Measurements from ENCODE around the gene SULT2B1. TPM values are rescaled to one million over a fixed set of nuclear protein-coding genes. Genes with fewer than 3 reads are reported as not detected.

The SULT2B1 gene
- polyA plus RNA-seq, 2 of the 4 experiments (the other 2 are of a cell fraction) = 22.2 to 34.3 TPM

- no peak for FAIRE-seq
- Histone ChIP-seq H3K4me3 (no peak overlapping the region), H3K9me3 (no peaks in the 10 kb centered on the region), H3K4me2 (peak overlapping the region; percentile 15; the same call in 2 of the 3 replicates), H3K4me1 (peaks cover 74% of the 10 kb centered on the region), H3K27ac (peak overlapping the region; percentile 97 to 100)
- WGBS (ENCODE audit: missing lambda C conversion rate) = 45% methylated on average over 4 of the region's 5 CpGs
- CTCF ChIA-PET = interaction anchor here (1.0 to 21.8 kb wide), 8 partner anchors 11 to 180 kb away, joined by 3 to 618 read pairs (median 8); partner anchors contain the start of gene KDELR1
- peak in 1 of 2 experiments; percentile 86 for DNase-seq (ENCODE audit: low read depth in 1 of 2, low spot score in 1 of 2)
- POLR2A ChIA-PET = interaction anchor here (0.6 kb wide), 2 partner anchors 15 to 16 kb away, joined by 3 to 4 read pairs; no protein-coding TSS in a partner anchor
- no peak for ATAC-seq
- TF ChIP-seq E2F6 (IDR thresholded peaks at IDR 0.05; ENCODE audit: borderline replicate concordance, low read depth) = no peak
- no peak for TF ChIP-seq RFX5 (IDR thresholded peaks at IDR 0.05)
- no peak for TF ChIP-seq REST (IDR thresholded peaks at IDR 0.05)
- TF ChIP-seq JUN (IDR thresholded peaks at IDR 0.05) = 0 out of 5 replicates have a peak, but pooled peaks of 1 of the 2 experiments have one; percentile 44
- no peak for TF ChIP-seq RNF2 (IDR thresholded peaks at IDR 0.05; ENCODE audit: borderline replicate concordance, low read depth)
- TF ChIP-seq NFE2L2 (conservative IDR thresholded peaks at IDR 0.05; ENCODE audit: low read length) = no peak
- no peak for TF ChIP-seq CEBPB (IDR thresholded peaks at IDR 0.05)
- TF ChIP-seq JUNB (IDR thresholded peaks at IDR 0.05) = no peak
- no peak for TF ChIP-seq TFCP2L1 (CRISPR knock-in tag; IDR thresholded peaks at IDR 0.05)
- peak; percentile 91 for TF ChIP-seq KDM1A (IDR thresholded peaks at IDR 0.05; ENCODE audit: low read depth)
- TF ChIP-seq CBX2 (IDR thresholded peaks at IDR 0.05; ENCODE audit: borderline replicate concordance, low read depth) = no peak
- TF ChIP-seq FOXS1 (CRISPR knock-in tag; IDR thresholded peaks at IDR 0.05) = no peak
- TF ChIP-seq FOSB (CRISPR knock-in tag; IDR thresholded peaks at IDR 0.05) = peak; percentile 78; the same call in 1 of the 2 replicates
- no peak for TF ChIP-seq CHD2 (IDR thresholded peaks at IDR 0.05; ENCODE audit: low read length, partially characterized antibody)
- no peak for TF ChIP-seq ESRRA (IDR thresholded peaks at IDR 0.05; ENCODE audit: borderline replicate concordance, low read length)
- TF ChIP-seq MAFK (IDR thresholded peaks at IDR 0.05; ENCODE audit: partially characterized antibody) = no peak
- peak; percentile 82; the same call in 1 of the 2 replicates for TF ChIP-seq HDAC2 (IDR thresholded peaks at IDR 0.05)
- TF ChIP-seq NPAS2 (CRISPR knock-in tag; IDR thresholded peaks at IDR 0.05; ENCODE audit: borderline replicate concordance) = no peak
- no peak for TF ChIP-seq POLR2AphosphoS2 (conservative IDR thresholded peaks at IDR 0.05; ENCODE audit: low read length)
- no peak for TF ChIP-seq TP53 (CRISPR knock-in tag; IDR thresholded peaks at IDR 0.05)
- TF ChIP-seq CBX8 (IDR thresholded peaks at IDR 0.05) = no peak
- TF ChIP-seq PHF8 (IDR thresholded peaks at IDR 0.05; ENCODE audit: borderline replicate concordance, low read depth) = no peak
- peak; percentile 93 for TF ChIP-seq ZFP36 (IDR thresholded peaks at IDR 0.05; ENCODE audit: borderline replicate concordance, partially characterized antibody)
- no peak for TF ChIP-seq EHMT2 (IDR thresholded peaks at IDR 0.05; ENCODE audit: low read depth)
- TF ChIP-seq HES2 (IDR thresholded peaks at IDR 0.05) = no peak
- TF ChIP-seq ZNF302 (CRISPR knock-in tag; IDR thresholded peaks at IDR 0.05) = peak; percentile 20; the same call in 1 of the 2 replicates
- TF ChIP-seq CTCF (IDR thresholded peaks at IDR 0.05) = no peak
- no peak for TF ChIP-seq EHF (CRISPR knock-in tag; IDR thresholded peaks at IDR 0.05)
- no peak for TF ChIP-seq MYC (IDR thresholded peaks at IDR 0.05; ENCODE audit: borderline replicate concordance, low read length)
- TF ChIP-seq HMGXB4 (CRISPR knock-in tag; IDR thresholded peaks at IDR 0.05; ENCODE audit: borderline replicate concordance) = no peak
- no peak for TF ChIP-seq MAZ (IDR thresholded peaks at IDR 0.05; ENCODE audit: borderline replicate concordance, low read depth, low read length)
- peak; percentile 63; the same call in 1 of the 2 replicates for TF ChIP-seq HOXA7 (CRISPR knock-in tag; IDR thresholded peaks at IDR 0.05)
- TF ChIP-seq CHD4 (IDR thresholded peaks at IDR 0.05; ENCODE audit: borderline replicate concordance) = no peak; the same call in 1 of the 2 replicates
Measured at GRCh38 chr19:48571378-48572162, 19.6 kb downstream of the SULT2B1 start.

Measured in A549 (cell line).